Camera-type eye (tissue), 1 donor: ENCODE data around the gene AIMP2. TPM values are rescaled to one million over a fixed set of nuclear protein-coding genes. Genes with fewer than 3 reads are reported as not detected.

Experiments used
- total RNA-seq: library from RNA; depleted of rRNA; stranded (reverse); fragments of >200 nt; gene quantifications from one replicate; pipeline ENCODE4 v1.2.3, GENCODE V29; 2014

The AIMP2 gene
- 32.5 TPM for total RNA-seq

DNA sequence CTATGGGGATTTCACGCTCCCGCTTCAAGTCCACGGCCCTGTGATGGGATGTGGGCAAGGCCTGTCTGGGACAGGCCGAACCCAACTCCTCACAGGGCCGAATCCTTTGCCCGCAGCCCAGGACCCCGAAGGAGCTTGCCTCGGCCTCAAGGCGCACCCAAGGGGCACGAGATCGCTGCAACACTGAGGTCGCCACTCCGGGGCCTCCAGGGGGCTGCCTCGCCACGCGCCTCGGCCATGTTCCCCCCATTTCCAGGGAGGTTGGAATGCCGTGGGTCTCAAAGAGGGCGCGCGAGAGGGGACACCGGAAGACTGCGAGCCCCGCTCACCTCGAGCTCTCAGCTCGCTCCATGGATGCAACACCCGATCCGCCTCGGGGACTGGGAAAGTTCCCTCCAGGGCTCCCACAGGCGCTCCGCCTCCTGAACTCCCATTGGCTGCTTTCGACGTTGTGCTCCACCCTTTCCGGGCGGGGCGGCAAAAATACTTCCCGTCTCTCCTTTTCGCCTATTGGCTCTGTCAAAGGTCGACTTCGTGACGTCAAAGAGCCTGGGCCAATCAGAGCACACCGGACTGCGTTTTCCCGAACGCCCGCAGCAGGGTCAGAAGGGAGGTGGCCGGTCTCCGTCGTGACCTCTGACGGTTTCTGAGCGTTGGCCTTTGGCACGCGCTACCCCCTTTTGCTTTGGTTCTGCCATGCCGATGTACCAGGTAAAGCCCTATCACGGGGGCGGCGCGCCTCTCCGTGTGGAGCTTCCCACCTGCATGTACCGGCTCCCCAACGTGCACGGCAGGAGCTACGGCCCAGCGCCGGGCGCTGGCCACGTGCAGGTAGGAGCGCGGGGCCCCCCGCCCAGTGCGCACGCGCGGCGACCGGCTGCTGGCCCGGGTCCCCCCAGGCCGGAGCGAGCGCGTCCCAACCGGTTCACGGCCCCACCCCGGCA lies at the start of gene AIMP2, which contains the start of gene PMS2:
AIMP2 (plus strand) TSS at position 605 of the 944 bp plus-strand sequence; CDS start at position 697, 92 bp downstream.
PMS2 (minus strand) TSS at position 382 of the 944 bp plus-strand sequence; CDS start at position 352, 30 bp downstream.

DNA sequence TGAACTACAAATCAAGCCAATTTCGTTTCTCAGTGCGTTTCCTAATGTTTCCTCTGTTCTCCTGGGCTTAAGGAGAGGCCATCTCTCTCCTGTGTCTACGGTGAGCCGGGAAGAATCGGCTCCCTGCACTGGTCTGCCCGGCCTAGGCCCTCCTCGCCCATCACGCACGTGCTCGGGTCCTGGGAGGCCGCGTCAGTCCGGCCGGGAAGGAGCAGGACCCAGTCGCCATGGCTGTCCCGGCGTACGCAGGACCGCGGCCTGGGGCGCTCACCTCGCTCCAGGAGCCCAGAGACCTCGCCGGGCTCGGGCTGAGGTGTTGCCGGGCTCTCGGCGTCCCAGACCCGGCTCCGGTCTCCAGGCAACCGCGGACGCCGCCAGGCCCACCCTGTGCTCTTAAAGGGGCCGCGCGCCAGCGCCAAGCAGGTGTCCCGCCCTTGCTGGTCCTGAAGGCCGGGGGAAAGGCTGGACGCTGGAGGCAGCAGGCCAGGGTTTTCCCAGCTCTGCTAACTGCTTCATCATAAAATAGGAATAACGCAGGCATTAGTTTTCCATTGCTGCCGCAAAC lies 38.6 kb upstream of the AIMP2 start, which contains the start of gene RSPH10B:
RSPH10B (minus strand) TSS at position 343 of the 565 bp plus-strand sequence. CDS start 3,573 bp downstream, outside the sequence.

DNA sequence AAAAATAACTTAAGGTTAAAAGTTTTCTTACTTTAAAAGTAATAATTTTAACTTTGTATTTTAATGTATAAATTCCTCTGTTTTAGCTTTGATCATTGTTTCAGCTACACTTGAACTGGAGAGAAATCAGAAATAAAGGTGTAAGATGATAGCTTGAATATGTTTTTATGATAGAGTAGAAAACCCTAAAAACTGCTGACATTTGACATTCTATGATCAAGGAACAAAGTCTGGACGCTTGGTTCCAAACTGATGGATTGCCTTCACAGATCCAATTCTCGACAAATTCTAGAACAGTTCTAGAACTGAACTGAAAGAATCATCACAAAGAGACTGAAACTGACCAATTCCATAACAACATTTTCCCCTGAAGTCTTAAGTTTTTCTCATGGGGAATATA lies 21.9 kb downstream of the AIMP2 start, which contains the start of gene ANKRD61:
ANKRD61 (plus strand) TSS at position 389 of the 400 bp plus-strand sequence; CDS start at position 389, 0 bp downstream.

Other genes with a start within 250 kb of the AIMP2 start
- gene RNF216, start 227.6 kb upstream of the AIMP2 start, total RNA-seq: 58.8 TPM
- gene OCM, start 128.5 kb upstream of the AIMP2 start, total RNA-seq: not detected
- 76.5 TPM for gene CCZ1, start 110.5 kb upstream of the AIMP2 start, total RNA-seq
- gene RSPH10B, start 38.6 kb upstream of the AIMP2 start, total RNA-seq: 0.38 TPM
- 25.3 TPM for gene PMS2, start 223 bp upstream of the AIMP2 start, total RNA-seq
- not detected for gene ANKRD61, start 22.1 kb downstream of the AIMP2 start, total RNA-seq
- 261 TPM for gene EIF2AK1, start 49.9 kb downstream of the AIMP2 start, total RNA-seq
- 15.7 TPM for gene USP42, start 95.7 kb downstream of the AIMP2 start, total RNA-seq